Neural progenitor cell (in vitro differentiated cells): ENCODE data around the gene NSUN2. TPM values are rescaled to one million over a fixed set of nuclear protein-coding genes. Genes with fewer than 3 reads are reported as not detected.

ENCODE experiments used
- DNase-seq: peaks from one replicate; pipeline ENCODE4 v3.0.0-alpha.2; 2016; ENCODE audit warnings: low spot score
- H2AFZ ChIP-seq: fragments of 200-600 bp; sonication (generic); replicated peaks from 2 replicates; pipeline ENCODE4 v1.6.1; 2016; ENCODE audit warnings: antibody characterized with exemption
- H3F3A ChIP-seq: fragments of 200-600 bp; sonication (generic); 2 replicates; pipeline ENCODE4 v1.6.1; 2016; ENCODE audit warnings: antibody characterized with exemption, low read depth
- H3K27ac ChIP-seq: fragments of 200-600 bp; sonication (generic); 2 replicates; pipeline ENCODE4 v1.5.1; 2016; ENCODE audit warnings: mild to moderate bottlenecking
- H3K27me3 ChIP-seq: fragments of 200-600 bp; sonication (generic); 2 replicates; pipeline ENCODE4 v1.6.1; 2016; ENCODE audit warnings: mild to moderate bottlenecking, moderate library complexity
- H3K36me3 ChIP-seq: fragments of 200-600 bp; sonication (generic); 2 replicates; pipeline ENCODE4 v1.5.1; 2016
- H3K4me1 ChIP-seq: fragments of 200-600 bp; sonication (generic); 2 replicates; pipeline ENCODE4 v1.6.1; 2016; ENCODE audit warnings: mixed run types
- H3K4me2 ChIP-seq: fragments of 200-600 bp; sonication (generic); 2 replicates; pipeline ENCODE4 v1.6.1; 2016
- H3K4me3 ChIP-seq: fragments of 200-600 bp; sonication (generic); 2 replicates; pipeline ENCODE4 v1.5.1; 2016
- H3K79me2 ChIP-seq: fragments of 200-600 bp; sonication (generic); 2 replicates; pipeline ENCODE4 v1.6.1; 2016; ENCODE audit warnings: low read depth
- H3K9ac ChIP-seq: fragments of 200-600 bp; sonication (generic); 2 replicates; pipeline ENCODE4 v1.6.1; 2016
- H3K9me3 ChIP-seq: fragments of 200-600 bp; sonication (generic); 2 replicates; pipeline ENCODE4 v1.5.1; 2016; ENCODE audit warnings: low read depth
- H4K20me1 ChIP-seq: fragments of 200-600 bp; sonication (generic); 2 replicates; pipeline ENCODE4 v1.6.1; 2016; ENCODE audit warnings: low read depth
- H3K27ac Mint-ChIP-seq: 3 replicates; pipeline ENCODE4 v1.8.0; 2021; ENCODE audit warnings: mixed read lengths
- H3K27me3 Mint-ChIP-seq: 2 replicates; pipeline ENCODE4 v1.8.0; 2022; ENCODE audit warnings: low read depth, mild to moderate bottlenecking, inconsistent platforms, moderate library complexity, mixed read lengths; ENCODE audit not compliant: insufficient read depth
- H3K36me3 Mint-ChIP-seq: 3 replicates; pipeline ENCODE4 v1.8.0; 2021; ENCODE audit warnings: mixed read lengths
- H3K4me1 Mint-ChIP-seq: 3 replicates; pipeline ENCODE4 v1.8.0; 2021; ENCODE audit warnings: mixed read lengths
- H3K4me3 Mint-ChIP-seq: 3 replicates; pipeline ENCODE4 v1.8.0; 2021; ENCODE audit warnings: mild to moderate bottlenecking, moderate library complexity, mixed read lengths
- H3K9me3 Mint-ChIP-seq: 3 replicates; pipeline ENCODE4 v1.8.0; 2020; ENCODE audit warnings: mixed read lengths
- CTCF ChIP-seq: fragments of 200-600 bp; sonication (generic); IDR thresholded peaks from 2 replicates; pipeline ENCODE4 v1.5.1; 2017; ENCODE audit warnings: antibody characterized with exemption, mild to moderate bottlenecking
- EZH2 ChIP-seq: fragments of 200-600 bp; sonication (generic); IDR thresholded peaks from 2 replicates; pipeline ENCODE4 v1.6.1; 2017; ENCODE audit warnings: antibody characterized with exemption, mild to moderate bottlenecking, moderate library complexity
- EZH2phosphoT487 ChIP-seq: fragments of 200-600 bp; sonication (generic); IDR thresholded peaks from 2 replicates; pipeline ENCODE4 v1.6.1; 2017; ENCODE audit warnings: antibody characterized with exemption
- total RNA-seq: library from RNA; depleted of rRNA; stranded (reverse); fragments of >200 nt; gene quantifications from 2 replicates; pipeline ENCODE4 v1.2.3, GENCODE V29; 2015; ENCODE audit warnings: low replicate concordance

Gene NSUN2
- total RNA-seq, 1 donor from 2014 or later = 65.4 TPM

- no peaks in the 10 kb centered on the region for H3K27me3 ChIP-seq
- H3K9me3 Mint-ChIP-seq = no peaks in the 10 kb centered on the region
- no peak overlapping the region for H3K4me3 ChIP-seq
- DNase-seq = no peak
- no peak overlapping the region for H3K4me2 ChIP-seq
- peak overlapping the region; percentile 60 for H3K4me3 Mint-ChIP-seq
- peaks cover 5% of the 10 kb centered on the region for H3K27me3 Mint-ChIP-seq
- H3K36me3 Mint-ChIP-seq = no peaks in the 10 kb centered on the region
- H3K27ac ChIP-seq = no peak overlapping the region
- peaks cover 31% of the 10 kb centered on the region for H3K4me1 Mint-ChIP-seq
- H3K36me3 ChIP-seq = no peaks in the 10 kb centered on the region
- no peak for TF ChIP-seq EZH2phosphoT487
- H4K20me1 ChIP-seq = peaks cover 44% of the 10 kb centered on the region
- peaks cover 67% of the 10 kb centered on the region for H3K79me2 ChIP-seq
- no peak overlapping the region for H2AFZ ChIP-seq
- no peaks in the 10 kb centered on the region for H3K9me3 ChIP-seq
- peak overlapping the region; percentile 81 for H3K27ac Mint-ChIP-seq
- no peak overlapping the region for H3K9ac ChIP-seq
- H3K4me1 ChIP-seq = peaks cover 10% of the 10 kb centered on the region
- H3F3A ChIP-seq = no peaks in the 10 kb centered on the region
Measured at GRCh38 chr5:6636293-6636692, 3.4 kb upstream of the NSUN2 start.

DNA sequence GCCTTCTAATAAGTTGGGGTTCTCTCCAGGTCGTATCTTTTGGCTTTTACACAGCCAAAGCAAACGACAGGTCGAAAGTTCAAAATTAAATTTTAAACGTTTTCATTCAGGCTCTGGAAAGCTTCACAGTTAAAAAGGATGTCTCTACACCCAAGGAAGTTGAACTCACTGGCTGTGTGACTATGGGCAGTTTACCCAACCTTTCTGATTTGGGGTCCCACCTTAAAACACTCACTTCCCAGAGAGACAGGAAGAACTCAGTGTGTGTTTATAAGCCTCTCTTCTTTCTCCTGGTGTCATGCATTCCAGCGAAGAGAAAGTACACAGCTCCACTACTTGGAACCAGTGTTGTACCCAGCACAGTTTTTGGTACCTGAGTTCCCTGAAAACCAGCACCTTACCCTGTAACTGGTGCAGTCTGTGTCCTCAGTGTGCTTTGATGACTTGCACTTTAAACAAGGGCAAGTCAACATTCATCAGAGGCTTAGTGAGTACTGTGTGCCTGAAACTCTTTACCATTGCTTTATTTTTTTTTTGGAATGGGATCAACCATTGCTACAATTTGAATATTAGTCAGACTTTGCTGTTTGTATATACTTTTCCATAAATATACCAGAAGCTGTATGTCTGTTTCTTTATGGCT, 2.1 kb upstream of the NSUN2 start:
- H3K27ac ChIP-seq = no peak overlapping the region
- H3K9me3 ChIP-seq = no peaks in the 10 kb centered on the region
- H2AFZ ChIP-seq = no peak overlapping the region
- Mint-ChIP-seq H3K27ac (no peak overlapping the region), H3K9me3 (no peaks in the 10 kb centered on the region), H3K27me3 (peaks cover 5% of the 10 kb centered on the region), H3K4me3 (peak overlapping the region; percentile 92), H3K36me3 (peaks cover 7% of the 10 kb centered on the region), H3K4me1 (peaks cover 36% of the 10 kb centered on the region)
- no peak overlapping the region for H3K9ac ChIP-seq
- no peaks in the 10 kb centered on the region for H3K27me3 ChIP-seq
- H3F3A ChIP-seq = no peaks in the 10 kb centered on the region
- peaks cover 76% of the 10 kb centered on the region for H3K79me2 ChIP-seq
- peaks cover 10% of the 10 kb centered on the region for H3K4me1 ChIP-seq
- DNase-seq = no peak
- peaks cover 47% of the 10 kb centered on the region for H4K20me1 ChIP-seq
- peak overlapping the region; percentile 97 for H3K4me2 ChIP-seq
- TF ChIP-seq CTCF (no peak), EZH2 (no peak), EZH2phosphoT487 (no peak)
- H3K4me3 ChIP-seq = peak overlapping the region; percentile 71
- no peaks in the 10 kb centered on the region for H3K36me3 ChIP-seq

- H3K27ac ChIP-seq = no peak overlapping the region
- peak overlapping the region; percentile 1 for H3K9ac ChIP-seq
- H3K36me3 ChIP-seq = no peaks in the 10 kb centered on the region
- H3K4me1 ChIP-seq = peaks cover 10% of the 10 kb centered on the region
- no peaks in the 10 kb centered on the region for H3K27me3 ChIP-seq
- DNase-seq = peak; percentile 21
- peak overlapping the region; percentile 75 for H2AFZ ChIP-seq
- H3K79me2 ChIP-seq = peaks cover 79% of the 10 kb centered on the region
- Mint-ChIP-seq H3K36me3 (peaks cover 11% of the 10 kb centered on the region), H3K4me1 (peaks cover 36% of the 10 kb centered on the region), H3K27me3 (peaks cover 5% of the 10 kb centered on the region), H3K9me3 (no peaks in the 10 kb centered on the region), H3K4me3 (peak overlapping the region; percentile 92), H3K27ac (no peak overlapping the region)
- peaks cover 53% of the 10 kb centered on the region for H4K20me1 ChIP-seq
- H3F3A ChIP-seq = no peaks in the 10 kb centered on the region
- H3K4me2 ChIP-seq = peak overlapping the region; percentile 97
- TF ChIP-seq CTCF = no peak
- TF ChIP-seq EZH2phosphoT487 = no peak
- TF ChIP-seq EZH2 = no peak
- H3K4me3 ChIP-seq = peak overlapping the region; percentile 71
- no peaks in the 10 kb centered on the region for H3K9me3 ChIP-seq
Measured at GRCh38 chr5:6634306-6634705, 1.5 kb upstream of the NSUN2 start.
